ENCODE measurements around the gene CCDC92. TPM values are rescaled to one million over a fixed set of nuclear protein-coding genes. Genes with fewer than 3 reads are reported as not detected.

The CCDC92 gene
- total RNA-seq, 1 donor from 2014 or later = 22.9 TPM

DNA sequence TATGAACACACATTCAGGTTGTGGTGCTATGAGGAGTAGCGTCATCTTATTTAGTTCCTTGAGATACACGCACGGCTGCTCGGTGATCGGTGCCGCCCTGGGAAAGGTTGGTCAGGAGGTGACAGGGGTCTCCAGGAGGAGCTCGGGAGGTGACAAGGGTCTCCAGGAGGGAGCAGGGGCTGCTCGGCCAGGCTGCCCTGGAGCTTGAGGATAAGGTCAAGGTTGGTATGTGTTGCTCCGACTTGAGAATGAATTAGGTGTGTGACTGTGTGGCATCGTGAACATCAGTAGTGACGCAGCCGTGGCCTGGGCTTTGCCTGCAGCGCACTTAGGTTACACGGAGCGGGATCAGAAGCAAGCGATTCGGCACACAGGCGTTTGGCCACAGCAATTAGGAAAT, 36.2 kb downstream of the CCDC92 start:
- Mint-ChIP-seq H3K27ac (no peak overlapping the region), H3K4me3 (no peak overlapping the region)
- DNase-seq (ENCODE audit: extremely low spot score, unreplicated experiment) = no peak

GRCh38 chr12:123935956-123936355, 36.7 kb downstream of the CCDC92 start:
- no peak for DNase-seq (ENCODE audit: extremely low spot score, unreplicated experiment)
- Mint-ChIP-seq H3K27ac (no peak overlapping the region), H3K4me1 (ENCODE audit: unreplicated experiment) (no peaks in the 10 kb centered on the region), H3K36me3 (peaks cover 12% of the 10 kb centered on the region), H3K4me3 (no peak overlapping the region), H3K27me3 (no peaks in the 10 kb centered on the region), H3K9me3 (no peaks in the 10 kb centered on the region)
- TF ChIP-seq, protein P1, sequence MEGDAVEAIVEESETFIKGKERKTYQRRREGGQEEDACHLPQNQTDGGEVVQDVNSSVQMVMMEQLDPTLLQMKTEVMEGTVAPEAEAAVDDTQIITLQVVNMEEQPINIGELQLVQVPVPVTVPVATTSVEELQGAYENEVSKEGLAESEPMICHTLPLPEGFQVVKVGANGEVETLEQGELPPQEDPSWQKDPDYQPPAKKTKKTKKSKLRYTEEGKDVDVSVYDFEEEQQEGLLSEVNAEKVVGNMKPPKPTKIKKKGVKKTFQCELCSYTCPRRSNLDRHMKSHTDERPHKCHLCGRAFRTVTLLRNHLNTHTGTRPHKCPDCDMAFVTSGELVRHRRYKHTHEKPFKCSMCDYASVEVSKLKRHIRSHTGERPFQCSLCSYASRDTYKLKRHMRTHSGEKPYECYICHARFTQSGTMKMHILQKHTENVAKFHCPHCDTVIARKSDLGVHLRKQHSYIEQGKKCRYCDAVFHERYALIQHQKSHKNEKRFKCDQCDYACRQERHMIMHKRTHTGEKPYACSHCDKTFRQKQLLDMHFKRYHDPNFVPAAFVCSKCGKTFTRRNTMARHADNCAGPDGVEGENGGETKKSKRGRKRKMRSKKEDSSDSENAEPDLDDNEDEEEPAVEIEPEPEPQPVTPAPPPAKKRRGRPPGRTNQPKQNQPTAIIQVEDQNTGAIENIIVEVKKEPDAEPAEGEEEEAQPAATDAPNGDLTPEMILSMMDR (conservative IDR thresholded peaks at IDR 0.05) = no peak

More for the DNA sequence above, 36.2 kb downstream of the CCDC92 start:
- Mint-ChIP-seq H3K36me3 (peaks cover 15% of the 10 kb centered on the region), H3K9me3 (no peaks in the 10 kb centered on the region), H3K27me3 (no peaks in the 10 kb centered on the region), H3K4me1 (ENCODE audit: unreplicated experiment) (no peaks in the 10 kb centered on the region)
- TF ChIP-seq, protein P1 (conservative IDR thresholded peaks at IDR 0.05) = no peak

GRCh38 chr12:123934829-123935228, 37.8 kb downstream of the CCDC92 start:
- no peaks in the 10 kb centered on the region for H3K4me1 Mint-ChIP-seq (ENCODE audit: unreplicated experiment)
- TF ChIP-seq, protein P1 (conservative IDR thresholded peaks at IDR 0.05) = no peak
- H3K9me3 Mint-ChIP-seq = no peaks in the 10 kb centered on the region
- H3K36me3 Mint-ChIP-seq = peaks cover 12% of the 10 kb centered on the region
- H3K4me3 Mint-ChIP-seq = no peak overlapping the region
- H3K27me3 Mint-ChIP-seq = no peaks in the 10 kb centered on the region
- H3K27ac Mint-ChIP-seq = no peak overlapping the region
- DNase-seq (ENCODE audit: extremely low spot score, unreplicated experiment) = no peak

GRCh38 chr12:123934016-123934620, 38.5 kb downstream of the CCDC92 start:
- no peak overlapping the region for H3K27ac Mint-ChIP-seq
- H3K36me3 Mint-ChIP-seq = peaks cover 12% of the 10 kb centered on the region
- no peak for DNase-seq (ENCODE audit: extremely low spot score, unreplicated experiment)
- TF ChIP-seq, protein P1 (conservative IDR thresholded peaks at IDR 0.05) = no peak
- H3K9me3 Mint-ChIP-seq = no peaks in the 10 kb centered on the region
- no peak overlapping the region for H3K4me3 Mint-ChIP-seq
- no peaks in the 10 kb centered on the region for H3K27me3 Mint-ChIP-seq
- H3K4me1 Mint-ChIP-seq (ENCODE audit: unreplicated experiment) = no peaks in the 10 kb centered on the region

DNA sequence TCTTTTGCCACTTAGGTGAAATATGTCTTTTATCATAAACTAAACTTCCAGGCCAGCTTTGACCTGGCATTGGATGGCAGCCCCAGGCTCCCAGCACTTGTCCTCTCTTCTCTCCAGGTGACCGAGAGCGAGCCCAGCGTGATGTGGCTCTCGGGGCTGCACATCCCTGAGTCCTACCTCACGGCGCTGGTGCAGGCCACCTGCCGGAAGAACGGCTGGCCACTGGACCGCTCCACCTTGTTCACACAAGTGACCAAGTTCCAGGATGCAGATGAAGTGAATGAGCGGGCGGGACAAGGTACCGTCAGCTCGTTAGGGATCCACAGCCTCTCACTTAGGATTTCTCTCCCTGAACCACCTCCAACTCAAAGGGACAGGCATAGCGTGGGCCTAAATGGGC, 39.4 kb downstream of the CCDC92 start:
- H3K4me1 Mint-ChIP-seq (ENCODE audit: unreplicated experiment) = no peaks in the 10 kb centered on the region
- DNase-seq (ENCODE audit: extremely low spot score, unreplicated experiment) = no peak
- peaks cover 6% of the 10 kb centered on the region for H3K36me3 Mint-ChIP-seq
- H3K27ac Mint-ChIP-seq = no peak overlapping the region
- H3K27me3 Mint-ChIP-seq = no peaks in the 10 kb centered on the region
- no peak overlapping the region for H3K4me3 Mint-ChIP-seq
- TF ChIP-seq, protein P1 (conservative IDR thresholded peaks at IDR 0.05) = no peak
- H3K9me3 Mint-ChIP-seq = no peaks in the 10 kb centered on the region

Measured in type B pancreatic cell (in vitro differentiated cells).